PC-3 (cell line): ENCODE results near the gene ARHGAP42. TPM values are rescaled to one million over a fixed set of nuclear protein-coding genes. Genes with fewer than 3 reads are reported as not detected.

ENCODE experiments used
- ATAC-seq: fragments of 200-7000 bp; cut with Tn5 transposase; 2 replicates; pipeline ENCODE4 v1.9.1; 2020; ENCODE audit warnings: mild to moderate bottlenecking, moderate library complexity
- BruUV-seq: library from RNA; stranded (reverse); fragments of 400-500 nt; replicated peaks from 2 replicates; lab custom pipeline; 2021; lab: Mats Ljungman, UMichigan
- CTCF ChIA-PET: fragments of 300-600 bp; sonication (Branson Sonifier 250); formaldehyde crosslinking; loops from one replicate; lab custom pipeline; 2022; ENCODE audit warnings: antibody characterized with exemption; lab: Charles Lee
- POLR2A ChIA-PET: fragments of 300-600 bp; sonication (Branson Sonifier 250); formaldehyde crosslinking; loops from one replicate; lab custom pipeline; 2022; ENCODE audit warnings: antibody characterized with exemption; ENCODE audit not compliant: unreplicated experiment; lab: Charles Lee
- DNase-seq: peaks from one replicate; pipeline ENCODE4 v3.0.0-alpha.2; 2015
- H2AFZ ChIP-seq: fragments of 300-600 bp; sonication (generic); 2 replicates; pipeline ENCODE4 v1.6.0; 2016; ENCODE audit warnings: antibody characterized with exemption, low read length
- H3F3A ChIP-seq: fragments of 300-600 bp; sonication (generic); one replicate; pipeline ENCODE4 v1.6.0; 2017; ENCODE audit warnings: antibody characterized with exemption, low read length, control low read depth, mild to moderate bottlenecking; ENCODE audit not compliant: unreplicated experiment
- H3K27ac ChIP-seq: fragments of 300-600 bp; sonication (generic); 2 replicates; pipeline ENCODE4 v1.5.1; 2016; ENCODE audit warnings: mild to moderate bottlenecking, low read length
- H3K27me3 ChIP-seq: fragments of 300-600 bp; sonication (generic); 2 replicates; pipeline ENCODE4 v1.6.1; 2016; ENCODE audit warnings: low read length, mixed read lengths
- H3K36me3 ChIP-seq: fragments of 300-600 bp; sonication (generic); 2 replicates; pipeline ENCODE4 v1.6.1; 2016; ENCODE audit warnings: low read depth, mixed run types, low read length, mixed read lengths
- H3K4me1 ChIP-seq: fragments of 300-600 bp; sonication (generic); 2 replicates; pipeline ENCODE4 v1.5.1; 2016; ENCODE audit warnings: low read length; ENCODE audit not compliant: insufficient read depth
- H3K4me2 ChIP-seq: fragments of 300-600 bp; sonication (generic); 2 replicates; pipeline ENCODE4 v1.6.0; 2016; ENCODE audit warnings: low read length
- H3K4me3 ChIP-seq: fragments of 300-600 bp; sonication (generic); 2 replicates; pipeline ENCODE4 v1.5.1; 2016; ENCODE audit warnings: mild to moderate bottlenecking, low read length, mixed read lengths
- H3K79me2 ChIP-seq: fragments of 300-600 bp; sonication (generic); 2 replicates; pipeline ENCODE4 v1.6.1; 2017; ENCODE audit warnings: low read length, mixed read lengths
- H3K9ac ChIP-seq: fragments of 300-600 bp; sonication (generic); 2 replicates; pipeline ENCODE4 v1.6.0; 2016; ENCODE audit warnings: mild to moderate bottlenecking, low read length
- H3K9me2 ChIP-seq: fragments of 300-600 bp; sonication (generic); replicated peaks from 2 replicates; pipeline ENCODE4 v1.6.1; 2016; ENCODE audit warnings: mixed run types, low read length, mixed read lengths
- H3K9me3 ChIP-seq: fragments of 300-600 bp; sonication (generic); 2 replicates; pipeline ENCODE4 v1.6.1; 2016; ENCODE audit warnings: low read length, mixed read lengths
- H4K20me1 ChIP-seq: fragments of 300-600 bp; sonication (generic); 2 replicates; pipeline ENCODE4 v1.6.1; 2016; ENCODE audit warnings: low read length, mixed read lengths
- CTCF ChIP-seq: fragments of 300-600 bp; sonication (generic); conservative IDR thresholded peaks from 2 replicates; pipeline ENCODE4 v1.5.1; 2017; ENCODE audit warnings: antibody characterized with exemption, low read depth, mild to moderate bottlenecking, low read length
- EZH2 ChIP-seq: fragments of 300-600 bp; sonication (generic); IDR thresholded peaks from one replicate; pipeline ENCODE4 v1.6.1; 2017; ENCODE audit warnings: antibody characterized with exemption, mild to moderate bottlenecking, low read length; ENCODE audit not compliant: unreplicated experiment
- EZH2phosphoT487 ChIP-seq: fragments of 300-600 bp; sonication (generic); IDR thresholded peaks from 2 replicates; pipeline ENCODE4 v1.6.1; 2018; ENCODE audit warnings: mild to moderate bottlenecking, antibody characterized with exemption, low read length, borderline replicate concordance
- intact Hi-C: fragments of 100-400 bp; cut with micrococcal nuclease; formaldehyde crosslinking; loops from 2 replicates; pipeline ENCODE4 v1.9.0; 2023
- total RNA-seq: library from RNA; depleted of rRNA; stranded (reverse); fragments of >200 nt; gene quantifications from 2 replicates; pipeline ENCODE4 v1.2.3, GENCODE V29; 2014

ARHGAP42 gene
- total RNA-seq, 1 experiment from 2014 or later: 12.1 TPM

DNA sequence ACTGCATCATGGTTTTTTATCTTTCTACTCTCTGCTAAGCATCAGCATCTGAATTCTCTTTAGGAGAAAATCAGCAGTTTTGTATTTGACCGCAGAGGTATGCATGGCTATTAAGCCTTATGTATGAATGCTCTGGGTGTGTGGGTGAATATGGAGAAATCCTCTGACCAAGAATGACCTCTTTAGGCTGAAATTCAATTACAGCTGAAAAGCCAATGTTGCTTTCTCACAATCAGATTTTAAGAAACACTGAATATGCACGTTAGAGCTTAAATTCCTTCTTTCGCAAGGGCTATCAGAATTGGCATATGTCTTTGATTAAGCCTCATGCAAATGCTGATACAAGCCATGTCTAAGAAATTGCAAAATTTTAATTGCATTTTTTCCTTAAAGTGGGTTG, 43.2 kb downstream of the ARHGAP42 start:
- Histone ChIP-seq H3K4me2 (no peak overlapping the region), H2AFZ (no peak overlapping the region), H3K4me3 (no peak overlapping the region), H3K4me1 (no peaks in the 10 kb centered on the region), H3K9me3 (no peaks in the 10 kb centered on the region), H3K36me3 (no peaks in the 10 kb centered on the region), H3K27me3 (no peaks in the 10 kb centered on the region), H3K79me2 (peaks cover 13% of the 10 kb centered on the region; the same call in 1 of the 2 replicates), H3K9ac (no peak overlapping the region), H3K27ac (no peak overlapping the region), H3K9me2 (no peaks in the 10 kb centered on the region), H4K20me1 (peaks cover 11% of the 10 kb centered on the region; the same call in 1 of the 2 replicates), H3F3A (no peaks in the 10 kb centered on the region)
- no TSS peak for BruUV-seq
- no peak for DNase-seq
- TF ChIP-seq EZH2phosphoT487 (no peak), CTCF (no peak), EZH2 (no peak)
- POLR2A ChIA-PET: no interaction called here
- intact Hi-C loops: no loop called here
- ATAC-seq: no peak
- CTCF ChIA-PET: no interaction called here

DNA sequence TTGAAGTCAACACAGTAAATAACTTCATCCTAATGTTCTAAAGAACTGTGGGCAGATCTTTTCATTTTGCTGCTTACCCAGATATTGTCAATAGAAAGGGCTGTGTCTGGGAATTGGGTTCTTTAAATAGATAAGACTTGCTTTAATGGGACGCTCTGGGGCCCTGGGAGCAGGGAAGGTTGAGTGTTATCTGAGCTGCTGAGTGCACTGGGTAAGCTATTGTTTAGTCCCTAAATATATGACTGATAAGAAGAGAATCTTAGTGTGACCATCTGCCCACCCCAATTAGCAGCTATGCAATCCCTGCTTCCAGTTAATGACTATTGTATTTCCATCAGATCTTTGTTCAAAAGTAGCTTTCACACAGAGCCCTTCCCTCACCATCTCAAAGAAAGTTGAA, 44.4 kb downstream of the ARHGAP42 start:
- Histone ChIP-seq H3K4me1 (peaks cover 6% of the 10 kb centered on the region; the same call in 1 of the 2 replicates), H3K9ac (no peak overlapping the region), H3K27me3 (no peaks in the 10 kb centered on the region), H3K79me2 (peaks cover 7% of the 10 kb centered on the region; the same call in 1 of the 2 replicates), H3F3A (no peaks in the 10 kb centered on the region), H2AFZ (no peak overlapping the region), H3K36me3 (no peaks in the 10 kb centered on the region), H3K9me3 (no peaks in the 10 kb centered on the region), H3K9me2 (no peaks in the 10 kb centered on the region), H3K27ac (no peak overlapping the region), H3K4me3 (no peak overlapping the region), H3K4me2 (no peak overlapping the region), H4K20me1 (peaks cover 9% of the 10 kb centered on the region; the same call in 1 of the 2 replicates)
- CTCF ChIA-PET: no interaction called here
- TF ChIP-seq CTCF: no peak
- TF ChIP-seq EZH2phosphoT487: no peak
- TF ChIP-seq EZH2: no peak
- no peak for DNase-seq
- intact Hi-C loops: no loop called here
- BruUV-seq: no TSS peak
- no peak for ATAC-seq
- POLR2A ChIA-PET: no interaction called here

GRCh38 chr11:100732949-100733348, 45.9 kb downstream of the ARHGAP42 start:
- POLR2A ChIA-PET: no interaction called here
- H3F3A ChIP-seq: no peaks in the 10 kb centered on the region
- H4K20me1 ChIP-seq: peaks cover 6% of the 10 kb centered on the region; the same call in 1 of the 2 replicates
- CTCF ChIA-PET: interaction anchor here (0.5 kb wide), 2 partner anchors 44 to 1634 kb away, joined by 3 read pairs; no protein-coding TSS in a partner anchor
- no peak for ATAC-seq
- H3K9ac ChIP-seq: no peak overlapping the region
- no TSS peak for BruUV-seq
- H3K27me3 ChIP-seq: no peaks in the 10 kb centered on the region
- H3K36me3 ChIP-seq: no peaks in the 10 kb centered on the region
- H3K79me2 ChIP-seq: no peaks in the 10 kb centered on the region; the same call in 1 of the 2 replicates
- H3K27ac ChIP-seq: no peak overlapping the region
- no peak for DNase-seq
- TF ChIP-seq EZH2phosphoT487: no peak
- TF ChIP-seq CTCF: no peak
- TF ChIP-seq EZH2: no peak
- no peak overlapping the region for H3K4me2 ChIP-seq
- intact Hi-C loops: no loop called here
- no peak overlapping the region for H3K4me3 ChIP-seq
- peaks cover 6% of the 10 kb centered on the region; the same call in 1 of the 2 replicates for H3K4me1 ChIP-seq
- no peaks in the 10 kb centered on the region for H3K9me2 ChIP-seq
- no peaks in the 10 kb centered on the region for H3K9me3 ChIP-seq
- H2AFZ ChIP-seq: no peak overlapping the region
